Adrenal gland (tissue), 5 donors: ENCODE measurements around the gene MYL7.

ENCODE experiments used
- POLR2A ChIP-seq, 2 donors: fragments of 450-650 bp; IDR thresholded peaks; one replicate each; pipeline ENCODE4 v1.6.1; 2017; ENCODE audit warnings: antibody characterized with exemption in 2 of 2, mild to moderate bottlenecking in 2 of 2, moderate library complexity in 1 of 2
- TF ChIP-seq, protein P1 (sequence below), 6 experiments: fragments of 450-650 bp in 4 of 6; fragments of 200-600 bp in 2 of 6; sonication (generic) in 1 of 6; IDR thresholded peaks; 1 replicate in 5 of 6; 2 replicates in 1 of 6; pipeline versions ENCODE4 v1.5.1 to v1.8.0; 2016 to 2021; ENCODE audit warnings: antibody characterized with exemption in 6 of 6, mild to moderate bottlenecking in 2 of 6, moderate library complexity in 1 of 6
- donor health status: DM: no; HTN: no; CAD: no.

DNA sequence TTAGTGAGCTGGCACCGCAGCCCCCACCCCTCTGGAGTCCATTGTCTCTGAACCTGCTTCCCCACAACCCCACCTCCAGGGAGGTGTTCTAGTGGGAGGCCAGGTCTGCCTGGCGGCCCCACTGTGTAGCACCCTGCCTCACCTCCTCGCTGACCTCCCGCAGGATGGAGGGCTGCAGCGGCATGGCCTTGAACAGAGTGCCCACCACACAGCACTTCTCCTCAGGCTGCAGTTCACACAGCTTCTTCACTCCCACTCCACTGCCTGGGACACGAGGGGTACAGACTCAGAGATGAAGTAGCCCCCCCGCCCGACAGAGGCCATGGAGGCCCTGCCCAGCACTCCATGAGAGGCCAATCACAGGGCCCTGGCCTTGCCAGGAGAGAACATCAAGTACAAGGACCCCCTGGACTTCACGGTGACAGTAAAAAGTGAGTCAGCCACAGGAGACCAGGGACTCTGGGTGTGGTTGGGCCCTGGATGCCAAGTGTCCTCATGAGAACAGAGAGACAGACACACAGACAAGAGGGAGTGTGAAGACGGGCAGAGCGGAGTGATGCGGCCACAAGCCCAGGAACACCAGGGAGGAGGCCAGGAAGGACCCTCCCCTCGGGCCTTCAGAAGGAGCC is 23.2 kb downstream of the MYL7 start:
- no peak for TF ChIP-seq POLR2A (IDR thresholded peaks at IDR 0.05)
- TF ChIP-seq, protein P1, sequence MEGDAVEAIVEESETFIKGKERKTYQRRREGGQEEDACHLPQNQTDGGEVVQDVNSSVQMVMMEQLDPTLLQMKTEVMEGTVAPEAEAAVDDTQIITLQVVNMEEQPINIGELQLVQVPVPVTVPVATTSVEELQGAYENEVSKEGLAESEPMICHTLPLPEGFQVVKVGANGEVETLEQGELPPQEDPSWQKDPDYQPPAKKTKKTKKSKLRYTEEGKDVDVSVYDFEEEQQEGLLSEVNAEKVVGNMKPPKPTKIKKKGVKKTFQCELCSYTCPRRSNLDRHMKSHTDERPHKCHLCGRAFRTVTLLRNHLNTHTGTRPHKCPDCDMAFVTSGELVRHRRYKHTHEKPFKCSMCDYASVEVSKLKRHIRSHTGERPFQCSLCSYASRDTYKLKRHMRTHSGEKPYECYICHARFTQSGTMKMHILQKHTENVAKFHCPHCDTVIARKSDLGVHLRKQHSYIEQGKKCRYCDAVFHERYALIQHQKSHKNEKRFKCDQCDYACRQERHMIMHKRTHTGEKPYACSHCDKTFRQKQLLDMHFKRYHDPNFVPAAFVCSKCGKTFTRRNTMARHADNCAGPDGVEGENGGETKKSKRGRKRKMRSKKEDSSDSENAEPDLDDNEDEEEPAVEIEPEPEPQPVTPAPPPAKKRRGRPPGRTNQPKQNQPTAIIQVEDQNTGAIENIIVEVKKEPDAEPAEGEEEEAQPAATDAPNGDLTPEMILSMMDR (IDR thresholded peaks at IDR 0.05) = no peak
